Cardiac septum (tissue), 1 donor: ENCODE measurements around the gene TRABD2B. TPM values are rescaled to one million over a fixed set of nuclear protein-coding genes. Genes with fewer than 3 reads are reported as not detected.

Experiments
- DNase-seq: peaks from one replicate; pipeline ENCODE4 v3.0.0-alpha.2; 2020; ENCODE audit warnings: low spot score
- intact Hi-C: fragments of 100-400 bp; cut with DNase I; formaldehyde crosslinking; loops from one replicate; pipeline ENCODE4 v1.14.0; 2022
- total RNA-seq: library from RNA; stranded (reverse); fragmentation: NEBNext Ultra II Directional; extraction: Animal tissue kit (Norgen Biotek cat#: 25700); gene quantifications from one replicate; pipeline ENCODE4 v1.2.1, GENCODE V29; 2021
- donor health status: DM: no; HTN: no; CAD: no.

The TRABD2B gene
- total RNA-seq, 1 donor from 2014 or later: 3.4 TPM

- DNase-seq: no peak
- intact Hi-C loops: no loop called here
Measured at GRCh38 chr1:47823040-47823808, 174.0 kb downstream of the TRABD2B start.

GRCh38 chr1:47821760-47822159, 175.4 kb downstream of the TRABD2B start:
- intact Hi-C loops: no loop called here
- DNase-seq: no peak

GRCh38 chr1:47819574-47819888, 177.7 kb downstream of the TRABD2B start:
- DNase-seq: no peak
- intact Hi-C loops: no loop called here

- intact Hi-C loops: no loop called here
- no peak for DNase-seq
Measured at GRCh38 chr1:47818682-47819573, 178.3 kb downstream of the TRABD2B start.

DNA sequence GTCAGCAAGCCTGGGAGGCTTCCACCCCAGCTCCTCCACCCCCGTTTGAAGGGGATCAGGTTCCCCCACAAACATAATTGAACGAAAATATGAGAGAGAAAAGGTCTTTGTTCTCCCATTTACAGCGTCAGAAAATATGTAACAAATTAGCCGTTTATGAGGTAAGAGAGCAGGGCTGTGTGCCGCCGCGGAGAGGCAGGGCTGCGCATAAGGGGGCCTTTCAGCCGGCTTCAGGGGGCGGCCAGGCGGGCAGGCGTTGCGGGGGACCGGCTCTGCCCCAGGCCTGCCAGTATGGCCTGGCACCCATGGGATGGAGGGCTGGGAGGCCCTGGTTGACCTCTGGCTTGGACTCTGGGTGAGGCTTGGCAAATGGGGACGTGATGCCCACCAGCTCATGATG, 179.3 kb downstream of the TRABD2B start:
- intact Hi-C loops: no loop called here
- DNase-seq: no peak

- intact Hi-C loops: no loop called here
- no peak for DNase-seq
Measured at GRCh38 chr1:47816325-47817071, 180.7 kb downstream of the TRABD2B start.

DNA sequence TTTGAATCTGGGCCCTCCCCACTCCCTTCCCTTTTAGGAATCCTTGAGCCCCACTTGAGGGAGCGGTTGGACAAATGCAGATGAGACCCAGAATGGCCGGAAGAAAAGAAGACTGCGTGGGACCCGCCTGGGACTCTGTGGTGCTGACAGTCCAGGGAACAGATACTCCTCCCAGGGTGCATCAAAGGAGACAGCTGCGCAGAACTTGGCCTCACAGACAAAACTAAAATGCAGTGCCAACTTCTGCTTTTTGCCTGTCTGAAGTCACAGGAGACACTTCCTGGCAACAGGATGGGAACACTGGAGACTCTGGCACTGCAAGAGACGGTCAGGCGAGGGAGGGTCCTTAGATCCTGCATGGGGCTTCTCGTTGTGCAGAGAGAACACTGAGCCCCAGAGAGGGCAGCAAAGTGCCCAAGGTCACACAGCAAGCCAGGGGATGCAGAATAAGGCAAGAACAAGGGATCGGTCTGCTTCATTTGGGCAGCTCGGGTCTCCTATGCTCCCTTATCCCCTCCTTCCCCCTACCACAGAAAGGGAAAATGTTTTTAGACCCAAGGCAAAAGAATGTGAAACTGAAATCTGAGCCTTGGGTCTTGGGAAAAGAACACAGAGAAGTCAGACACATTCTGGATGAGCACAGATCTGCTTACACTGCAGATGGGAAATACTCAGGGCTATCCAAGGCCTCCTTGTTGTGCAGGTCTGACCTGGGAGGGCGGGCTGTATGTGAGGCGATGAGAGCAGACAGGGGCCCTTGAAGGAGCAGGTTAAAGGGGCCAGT, 182.4 kb downstream of the TRABD2B start:
- no peak for DNase-seq
- intact Hi-C loops: no loop called here

- DNase-seq: no peak
- intact Hi-C loops: no loop called here
Measured at GRCh38 chr1:47813970-47814369, 183.2 kb downstream of the TRABD2B start.

- DNase-seq: no peak
- intact Hi-C loops: no loop called here
Measured at GRCh38 chr1:47812904-47813514, 184.2 kb downstream of the TRABD2B start.

- intact Hi-C loops: no loop called here
- no peak for DNase-seq
Measured at GRCh38 chr1:47810964-47811682, 186.1 kb downstream of the TRABD2B start.

- no peak for DNase-seq
Measured at GRCh38 chr1:47809301-47810084, 187.7 kb downstream of the TRABD2B start.

DNA sequence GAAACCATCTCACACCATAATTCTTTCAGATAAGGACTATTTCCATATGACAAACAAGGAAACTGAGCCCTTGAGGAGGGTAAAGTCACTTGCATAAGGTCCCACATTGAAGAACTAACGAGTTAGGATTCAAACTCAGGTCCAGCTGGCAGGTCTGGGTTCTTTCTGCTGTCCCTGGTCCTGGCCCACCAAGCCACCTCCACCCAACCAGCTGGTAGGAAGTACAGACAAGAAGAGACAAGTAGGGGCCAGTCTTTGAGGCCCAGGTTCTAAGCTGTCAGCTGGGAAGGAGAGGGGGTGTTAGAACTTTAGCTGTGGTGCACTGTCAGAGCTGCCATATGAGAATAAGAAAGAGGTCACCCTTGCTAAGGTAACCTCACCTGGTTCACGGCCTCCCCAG, 188.6 kb downstream of the TRABD2B start:
- intact Hi-C loops: no loop called here

More at GRCh38 chr1:47809301-47810084, 187.7 kb downstream of the TRABD2B start:
- intact Hi-C loops: no loop called here

GRCh38 chr1:47805921-47806361, 191.2 kb downstream of the TRABD2B start:
- DNase-seq: no peak
- intact Hi-C loops: no loop called here

More for the DNA sequence above, 188.6 kb downstream of the TRABD2B start:
- no peak for DNase-seq

- intact Hi-C loops: no loop called here
- no peak for DNase-seq
Measured at GRCh38 chr1:47805018-47805417, 192.2 kb downstream of the TRABD2B start.

DNA sequence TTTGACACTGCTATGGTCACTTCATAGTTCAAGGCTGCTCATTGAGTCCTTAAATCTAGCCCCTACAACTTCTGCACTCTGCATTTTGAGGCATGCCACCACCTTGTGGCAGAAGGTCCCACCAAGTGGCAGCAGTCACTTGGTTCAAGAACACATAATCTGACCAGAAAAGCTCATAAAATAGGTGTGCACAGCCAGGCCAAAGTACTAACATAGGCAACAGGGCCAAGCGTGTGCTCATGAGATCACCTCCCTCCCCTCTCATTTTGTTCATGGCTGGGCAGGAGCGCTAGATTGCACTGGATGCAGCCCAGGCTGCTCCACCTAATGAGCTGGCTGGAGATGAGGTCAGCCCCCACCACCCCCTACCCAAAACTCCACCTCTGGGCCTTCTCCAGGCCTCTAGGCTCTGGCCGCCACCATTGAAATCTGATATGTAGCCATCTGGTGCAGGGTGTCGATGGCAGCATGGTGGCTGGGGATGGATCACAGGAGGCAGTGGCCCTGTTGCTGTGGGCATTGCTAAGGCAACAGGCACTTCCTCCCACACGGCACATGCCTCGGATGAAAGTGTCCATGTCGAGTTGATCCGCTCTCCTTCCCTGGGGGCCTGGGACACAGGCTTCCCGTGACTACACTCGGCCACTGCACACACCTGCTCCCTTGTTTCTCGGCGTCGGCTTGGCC, 193.2 kb downstream of the TRABD2B start:
- DNase-seq: no peak
- intact Hi-C loops: no loop called here

DNA sequence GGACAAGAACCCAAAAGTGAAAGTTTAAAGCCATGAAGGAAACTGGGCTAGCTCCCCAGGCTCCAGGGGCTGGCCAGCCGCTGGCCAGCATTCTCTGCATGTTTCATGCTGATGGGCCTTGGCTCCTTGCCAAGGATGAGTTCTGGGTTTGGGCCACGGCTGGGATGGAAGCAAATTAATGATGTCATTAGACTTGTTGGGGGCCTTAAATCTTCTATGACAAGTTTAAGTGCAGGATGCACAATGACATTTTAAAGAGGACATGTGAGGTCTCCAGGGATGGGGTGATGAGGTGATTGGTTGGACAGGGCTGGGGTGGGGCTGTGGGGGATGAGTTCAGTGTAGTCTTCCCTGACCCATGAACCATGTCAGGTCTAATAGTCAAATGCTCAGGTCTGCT, 199.6 kb downstream of the TRABD2B start:
- no peak for DNase-seq
- intact Hi-C loops: no loop called here

- no peak for DNase-seq
- intact Hi-C loops: no loop called here
Measured at GRCh38 chr1:47796626-47797025, 200.6 kb downstream of the TRABD2B start.
